ENCODE data around the gene PEAK1.

DNA sequence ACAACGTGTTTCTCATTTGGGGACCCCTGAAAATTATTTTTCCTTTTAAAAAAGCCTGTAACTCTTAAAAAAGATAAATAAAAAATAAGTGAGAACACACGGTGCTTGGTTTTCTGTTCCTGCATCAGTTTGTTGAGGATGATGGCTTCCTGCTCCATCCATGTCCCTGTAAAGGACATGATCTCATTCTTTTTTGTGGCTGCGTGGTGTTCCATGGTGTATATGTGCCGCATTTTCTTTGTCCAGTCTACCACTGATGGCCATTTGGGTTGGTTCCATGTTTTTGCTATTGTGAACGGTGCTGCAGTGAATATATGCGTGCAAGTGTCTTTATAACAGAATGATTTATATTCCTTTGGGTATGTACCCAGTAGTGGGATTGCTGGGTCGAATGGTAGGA, 351.3 kb downstream of the PEAK1 start:
- TF ChIP-seq, protein P1, sequence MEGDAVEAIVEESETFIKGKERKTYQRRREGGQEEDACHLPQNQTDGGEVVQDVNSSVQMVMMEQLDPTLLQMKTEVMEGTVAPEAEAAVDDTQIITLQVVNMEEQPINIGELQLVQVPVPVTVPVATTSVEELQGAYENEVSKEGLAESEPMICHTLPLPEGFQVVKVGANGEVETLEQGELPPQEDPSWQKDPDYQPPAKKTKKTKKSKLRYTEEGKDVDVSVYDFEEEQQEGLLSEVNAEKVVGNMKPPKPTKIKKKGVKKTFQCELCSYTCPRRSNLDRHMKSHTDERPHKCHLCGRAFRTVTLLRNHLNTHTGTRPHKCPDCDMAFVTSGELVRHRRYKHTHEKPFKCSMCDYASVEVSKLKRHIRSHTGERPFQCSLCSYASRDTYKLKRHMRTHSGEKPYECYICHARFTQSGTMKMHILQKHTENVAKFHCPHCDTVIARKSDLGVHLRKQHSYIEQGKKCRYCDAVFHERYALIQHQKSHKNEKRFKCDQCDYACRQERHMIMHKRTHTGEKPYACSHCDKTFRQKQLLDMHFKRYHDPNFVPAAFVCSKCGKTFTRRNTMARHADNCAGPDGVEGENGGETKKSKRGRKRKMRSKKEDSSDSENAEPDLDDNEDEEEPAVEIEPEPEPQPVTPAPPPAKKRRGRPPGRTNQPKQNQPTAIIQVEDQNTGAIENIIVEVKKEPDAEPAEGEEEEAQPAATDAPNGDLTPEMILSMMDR (IDR thresholded peaks at IDR 0.05) = no peak
- no peak for TF ChIP-seq POLR2A (IDR thresholded peaks at IDR 0.05)
